ENCODE data around the gene SPRYD4. TPM values are rescaled to one million over a fixed set of nuclear protein-coding genes. Genes with fewer than 3 reads are reported as not detected.

SPRYD4 gene
- total and polyA plus RNA-seq, 10 of the 15 experiments (the other 5 are each of a cell fraction or from before 2014, with no cell fraction given), result 4.1 to 6.0 (median 5.1) TPM

DNA sequence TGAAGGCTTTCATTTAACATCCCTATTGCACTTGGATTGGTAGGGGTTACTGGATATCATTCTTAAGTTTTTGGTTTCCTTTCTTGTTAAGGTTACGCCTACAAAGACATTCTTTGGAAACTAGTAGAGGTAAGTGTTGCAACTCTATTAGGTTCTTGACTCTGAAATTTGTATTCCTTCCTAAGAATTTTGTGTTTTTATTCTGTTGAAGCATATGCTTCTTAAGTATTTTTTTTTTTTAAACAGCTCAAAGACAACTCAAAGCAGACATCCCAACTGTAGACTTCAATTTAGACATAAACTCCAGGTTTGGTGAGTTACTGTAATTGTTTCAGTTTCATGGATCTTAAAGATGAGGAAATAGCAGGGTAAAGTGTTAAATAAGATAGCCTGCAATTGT lies 52.1 kb downstream of the SPRYD4 start:
- Histone ChIP-seq H2AFZ (ENCODE audit: control insufficient read depth, low read depth, low read length) (no peak overlapping the region), H3K9ac (ENCODE audit: control insufficient read depth, insufficient read depth, low read length) (no peak overlapping the region), H3K27ac (ENCODE audit: control insufficient read depth, insufficient read depth) (no peak overlapping the region), H4K20me1 (ENCODE audit: control insufficient read depth, insufficient read depth) (no peaks in the 10 kb centered on the region), H3K79me2 (ENCODE audit: control insufficient read depth, insufficient read depth, low read length) (no peaks in the 10 kb centered on the region), H3K9me3 (replicated peaks; ENCODE audit: control insufficient read depth, insufficient read depth, low read length) (no peaks in the 10 kb centered on the region), H3K27me3 (replicated peaks in 1 of 2; ENCODE audit: control insufficient read depth in 2 of 2, insufficient read depth in 2 of 2, low read length in 1 of 2) (no peaks in the 10 kb centered on the region; a peak in 1 of 4 replicates), H3K4me1 (ENCODE audit: control insufficient read depth, insufficient read depth, low read length) (peaks cover 4% of the 10 kb centered on the region; the same call in 1 of the 2 replicates), H3K36me3 (ENCODE audit: control insufficient read depth in 2 of 2, insufficient read depth in 2 of 2, low read length in 1 of 2) (no peaks in the 10 kb centered on the region), H3K4me3 (no peak overlapping the region), H3K4me2 (ENCODE audit: control insufficient read depth, insufficient read depth) (no peak overlapping the region)
- ATAC-seq, result no peak
- ChIA-PET RAD21 (ENCODE audit: unreplicated experiment) (no interaction called here), CTCF (interaction anchor here (1.3 to 3.6 kb wide), 4 partner anchors 10 to 116 kb away, joined by 4 to 18 read pairs (median 10); no protein-coding TSS in a partner anchor), POLR2A (interaction anchor here (0.7 to 0.8 kb wide), 2 partner anchors 46 to 121 kb away, joined by 3 to 4 read pairs; no protein-coding TSS in a partner anchor), SMC1A (ENCODE audit: uncharacterized antibody, unreplicated experiment) (interaction anchor here (0.7 to 2.7 kb wide), 4 partner anchors 9 to 109 kb away, joined by 3 to 8 read pairs (median 5); no protein-coding TSS in a partner anchor)
- no peak for TF ChIP-seq FOXM1 (IDR thresholded peaks at IDR 0.05; ENCODE audit: low read depth, low read length)
- TF ChIP-seq MEF2A (IDR thresholded peaks at IDR 0.05; ENCODE audit: insufficient read depth, low read depth, low read length), result no peak
- TF ChIP-seq ZNF622 (IDR thresholded peaks at IDR 0.05), result no peak
- no peak for TF ChIP-seq RCOR1 (conservative IDR thresholded peaks at IDR 0.05; ENCODE audit: low read depth, low read length)
- TF ChIP-seq, protein P1, sequence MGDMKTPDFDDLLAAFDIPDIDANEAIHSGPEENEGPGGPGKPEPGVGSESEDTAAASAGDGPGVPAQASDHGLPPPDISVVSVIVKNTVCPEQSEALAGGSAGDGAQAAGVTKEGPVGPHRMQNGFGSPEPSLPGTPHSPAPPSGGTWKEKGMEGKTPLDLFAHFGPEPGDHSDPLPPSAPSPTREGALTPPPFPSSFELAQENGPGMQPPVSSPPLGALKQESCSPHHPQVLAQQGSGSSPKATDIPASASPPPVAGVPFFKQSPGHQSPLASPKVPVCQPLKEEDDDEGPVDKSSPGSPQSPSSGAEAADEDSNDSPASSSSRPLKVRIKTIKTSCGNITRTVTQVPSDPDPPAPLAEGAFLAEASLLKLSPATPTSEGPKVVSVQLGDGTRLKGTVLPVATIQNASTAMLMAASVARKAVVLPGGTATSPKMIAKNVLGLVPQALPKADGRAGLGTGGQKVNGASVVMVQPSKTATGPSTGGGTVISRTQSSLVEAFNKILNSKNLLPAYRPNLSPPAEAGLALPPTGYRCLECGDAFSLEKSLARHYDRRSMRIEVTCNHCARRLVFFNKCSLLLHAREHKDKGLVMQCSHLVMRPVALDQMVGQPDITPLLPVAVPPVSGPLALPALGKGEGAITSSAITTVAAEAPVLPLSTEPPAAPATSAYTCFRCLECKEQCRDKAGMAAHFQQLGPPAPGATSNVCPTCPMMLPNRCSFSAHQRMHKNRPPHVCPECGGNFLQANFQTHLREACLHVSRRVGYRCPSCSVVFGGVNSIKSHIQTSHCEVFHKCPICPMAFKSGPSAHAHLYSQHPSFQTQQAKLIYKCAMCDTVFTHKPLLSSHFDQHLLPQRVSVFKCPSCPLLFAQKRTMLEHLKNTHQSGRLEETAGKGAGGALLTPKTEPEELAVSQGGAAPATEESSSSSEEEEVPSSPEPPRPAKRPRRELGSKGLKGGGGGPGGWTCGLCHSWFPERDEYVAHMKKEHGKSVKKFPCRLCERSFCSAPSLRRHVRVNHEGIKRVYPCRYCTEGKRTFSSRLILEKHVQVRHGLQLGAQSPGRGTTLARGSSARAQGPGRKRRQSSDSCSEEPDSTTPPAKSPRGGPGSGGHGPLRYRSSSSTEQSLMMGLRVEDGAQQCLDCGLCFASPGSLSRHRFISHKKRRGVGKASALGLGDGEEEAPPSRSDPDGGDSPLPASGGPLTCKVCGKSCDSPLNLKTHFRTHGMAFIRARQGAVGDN (IDR thresholded peaks at IDR 0.05), result no peak
- TF ChIP-seq TCF12 (IDR thresholded peaks at IDR 0.05; ENCODE audit: low read depth, low read length), result no peak
- TF ChIP-seq SRF (IDR thresholded peaks at IDR 0.05; ENCODE audit: low read depth in 2 of 2, low read length in 2 of 2), result no peak
- TF ChIP-seq, protein P2, sequence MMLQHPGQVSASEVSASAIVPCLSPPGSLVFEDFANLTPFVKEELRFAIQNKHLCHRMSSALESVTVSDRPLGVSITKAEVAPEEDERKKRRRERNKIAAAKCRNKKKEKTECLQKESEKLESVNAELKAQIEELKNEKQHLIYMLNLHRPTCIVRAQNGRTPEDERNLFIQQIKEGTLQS (IDR thresholded peaks at IDR 0.05; ENCODE audit: borderline replicate concordance, extremely low read depth, low read depth, low read length), result no peak
- TF ChIP-seq, protein P3, sequence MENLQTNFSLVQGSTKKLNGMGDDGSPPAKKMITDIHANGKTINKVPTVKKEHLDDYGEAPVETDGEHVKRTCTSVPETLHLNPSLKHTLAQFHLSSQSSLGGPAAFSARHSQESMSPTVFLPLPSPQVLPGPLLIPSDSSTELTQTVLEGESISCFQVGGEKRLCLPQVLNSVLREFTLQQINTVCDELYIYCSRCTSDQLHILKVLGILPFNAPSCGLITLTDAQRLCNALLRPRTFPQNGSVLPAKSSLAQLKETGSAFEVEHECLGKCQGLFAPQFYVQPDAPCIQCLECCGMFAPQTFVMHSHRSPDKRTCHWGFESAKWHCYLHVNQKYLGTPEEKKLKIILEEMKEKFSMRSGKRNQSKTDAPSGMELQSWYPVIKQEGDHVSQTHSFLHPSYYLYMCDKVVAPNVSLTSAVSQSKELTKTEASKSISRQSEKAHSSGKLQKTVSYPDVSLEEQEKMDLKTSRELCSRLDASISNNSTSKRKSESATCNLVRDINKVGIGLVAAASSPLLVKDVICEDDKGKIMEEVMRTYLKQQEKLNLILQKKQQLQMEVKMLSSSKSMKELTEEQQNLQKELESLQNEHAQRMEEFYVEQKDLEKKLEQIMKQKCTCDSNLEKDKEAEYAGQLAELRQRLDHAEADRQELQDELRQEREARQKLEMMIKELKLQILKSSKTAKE (IDR thresholded peaks at IDR 0.05; ENCODE audit: low read depth, poor library complexity, severe bottlenecking), result no peak
- TF ChIP-seq ETV6 (conservative IDR thresholded peaks at IDR 0.05 in 1 of 2, IDR thresholded peaks at IDR 0.05 in 1 of 2; ENCODE audit: borderline replicate concordance in 1 of 2, low read depth in 1 of 2), result no peak
- no peak for TF ChIP-seq EZH2 (IDR thresholded peaks at IDR 0.05; ENCODE audit: borderline replicate concordance, control insufficient read depth, low read depth, low read length)
- no peak for TF ChIP-seq PAX5 (IDR thresholded peaks at IDR 0.05; ENCODE audit: borderline replicate concordance, low read depth, low read length)
- WGBS (ENCODE audit: insufficient coverage, insufficient replicate concordance, low lambda C conversion rate, missing lambda C conversion rate), result 95% methylated on average over 1 of the region's 1 CpG
- intact Hi-C loops (cut with micrococcal nuclease; ENCODE audit: unreplicated experiment), result no loop called here
- no peak for FAIRE-seq
- no peak for DNase-seq (ENCODE audit: low read depth, low spot score)
- in situ Hi-C loops (cut with MboI), result loop anchor here (5.0 kb wide), 1 partner anchor 72 kb away; no protein-coding TSS in a partner anchor
- no TSS peak for BruUV-seq (replicated peaks)
